HepG2 (cell line): Measurements from ENCODE around the gene CYB5D1.

ENCODE experiments used
- CTCF ChIP-seq: sonication (generic); formaldehyde crosslinking; IDR thresholded peaks from 2 replicates; pipeline ENCODE4 v1.5.0; 2020; ENCODE audit warnings: mild to moderate bottlenecking, missing genetic modification reagents, moderate library complexity
- FOSL1 ChIP-seq: sonication (generic); formaldehyde crosslinking; IDR thresholded peaks from 2 replicates; pipeline ENCODE4 v1.9.0; 2021; ENCODE audit warnings: missing genetic modification reagents, borderline replicate concordance
- MNT ChIP-seq: fragments of 450-650 bp; IDR thresholded peaks from 2 replicates; pipeline ENCODE4 v1.6.1; 2016
- NBN ChIP-seq: fragments of 450-650 bp; conservative IDR thresholded peaks from 2 replicates; pipeline ENCODE4 v1.6.1; 2017
- NFIC ChIP-seq: IDR thresholded peaks from 2 replicates; pipeline ENCODE4 v1.6.1; 2012; ENCODE audit warnings: mild to moderate bottlenecking, low read length, inconsistent platforms
- RAD21 ChIP-seq: fragments of 450-650 bp; formaldehyde crosslinking; IDR thresholded peaks from 2 replicates; pipeline ENCODE4 v1.5.0; 2020; ENCODE audit warnings: mild to moderate bottlenecking
- RERE ChIP-seq: IDR thresholded peaks from 2 replicates; pipeline ENCODE4 v1.6.1; 2016; ENCODE audit warnings: low read depth, missing genetic modification reagents, missing compliant biosample characterization
- SMC3 ChIP-seq: IDR thresholded peaks from 2 replicates; pipeline ENCODE4 v1.6.1; 2011; ENCODE audit warnings: low read length, improper control_type of control experiment
- STAT5B ChIP-seq: sonication (generic); formaldehyde crosslinking; IDR thresholded peaks from 2 replicates; pipeline ENCODE4 v1.4.0; 2020; ENCODE audit warnings: missing genetic modification reagents
- TBL1XR1 ChIP-seq: fragments of 150-350 bp; IDR thresholded peaks from 2 replicates; pipeline ENCODE4 v1.6.1; 2014; ENCODE audit warnings: borderline replicate concordance, low read length; ENCODE audit not compliant: partially characterized antibody
- TFE3 ChIP-seq: IDR thresholded peaks from 2 replicates; pipeline ENCODE4 v1.6.1; 2016
- ZNF580 ChIP-seq: IDR thresholded peaks from 2 replicates; pipeline ENCODE4 v1.6.1; 2016; ENCODE audit warnings: low read depth, borderline replicate concordance
- ZNF615 ChIP-seq: sonication (generic); formaldehyde crosslinking; IDR thresholded peaks from 2 replicates; pipeline ENCODE4 v1.5.0; 2020; ENCODE audit warnings: mild to moderate bottlenecking, missing genetic modification reagents, borderline replicate concordance

- TF ChIP-seq CTCF (CRISPR knock-in tag) (peak; percentile 19), ZNF580 (CRISPR knock-in tag) (no peak), RAD21 (CRISPR knock-in tag) (no peak), ZNF615 (no peak), SMC3 (no peak), FOSL1 (CRISPR knock-in tag) (no peak), NFIC (no peak), TBL1XR1 (peak; percentile 52), MNT (no peak), NBN (no peak), RERE (CRISPR knock-in tag) (no peak), TFE3 (no peak), STAT5B (CRISPR knock-in tag) (peak; percentile 7; the same call in 1 of the 2 replicates)
Observed at GRCh38 chr17:7887482-7888183, 29.8 kb downstream of the CYB5D1 start.
